ENCODE data around the gene LIN28A.

GRCh38 chr1:26440259-26440658 lies 29.6 kb downstream of the LIN28A start:
- TF ChIP-seq FOXK2 (IDR thresholded peaks at IDR 0.05) (no peak), FOXA1 (IDR thresholded peaks at IDR 0.05) (no peak), ZNF384 (IDR thresholded peaks at IDR 0.05) (no peak), SUZ12 (IDR thresholded peaks at IDR 0.05) (no peak), NFRKB (IDR thresholded peaks at IDR 0.05) (no peak), TARDBP (IDR thresholded peaks at IDR 0.05) (no peak), CTBP1 (IDR thresholded peaks at IDR 0.05; ENCODE audit: borderline replicate concordance) (no peak), ARNT (IDR thresholded peaks at IDR 0.05) (no peak), BHLHE40 (IDR thresholded peaks at IDR 0.05; ENCODE audit: borderline replicate concordance) (no peak)
